Upper lobe of left lung (tissue), 6 donors: ENCODE measurements around the gene PTPRN2. TPM values are rescaled to one million over a fixed set of nuclear protein-coding genes. Genes with fewer than 3 reads are reported as not detected.

Experiments
- ATAC-seq, 2 donors: fragments of 200-7000 bp; cut with Tn5 transposase; one replicate each; pipeline ENCODE4 v1.9.1; 2022; ENCODE audit warnings: mild to moderate bottlenecking in 2 of 2, moderate library complexity in 2 of 2; ENCODE audit not compliant: low FRiP score in 2 of 2
- DNase-seq, 2 donors: peaks; one replicate each; pipeline ENCODE4 v3.0.0-alpha.2; 2019 to 2020
- H3K27ac ChIP-seq, 4 donors: fragments of 200-600 bp; sonication (generic); one replicate each; pipeline ENCODE4 v1.5.1; 2016 to 2019
- H3K27me3 ChIP-seq, 4 donors: fragments of 200-600 bp; sonication (generic); one replicate each; pipeline ENCODE4 v1.5.1; 2017 to 2019
- H3K36me3 ChIP-seq, 4 donors: fragments of 200-600 bp; sonication (generic); one replicate each; pipeline ENCODE4 v1.5.1; 2016 to 2019
- H3K4me1 ChIP-seq, 4 donors: fragments of 200-600 bp; sonication (generic); one replicate each; pipeline ENCODE4 v1.5.1; 2018 to 2019
- H3K4me3 ChIP-seq, 4 donors: fragments of 200-600 bp; sonication (generic); one replicate each; pipeline ENCODE4 v1.5.1; 2017 to 2019; ENCODE audit warnings: mild to moderate bottlenecking in 2 of 4, moderate library complexity in 1 of 4
- H3K9me3 ChIP-seq, 4 donors: fragments of 200-600 bp; sonication (generic); one replicate each; pipeline ENCODE4 v1.5.1; 2018 to 2019
- EP300 ChIP-seq, 4 donors: sonication (generic); formaldehyde crosslinking; IDR thresholded peaks; one replicate each; pipeline ENCODE4 v1.5.1; 2017; ENCODE audit warnings: antibody characterized with exemption in 4 of 4, control low read depth in 2 of 4
- POLR2A ChIP-seq, 4 donors: fragments of 450-650 bp; IDR thresholded peaks; one replicate each; pipeline ENCODE4 v1.5.1; 2016 to 2017; ENCODE audit warnings: antibody characterized with exemption in 4 of 4, mild to moderate bottlenecking in 2 of 4
- POLR2AphosphoS5 ChIP-seq, 2 donors: sonication (generic); formaldehyde crosslinking; IDR thresholded peaks; one replicate each; pipeline ENCODE4 v1.5.1; 2017; ENCODE audit warnings: antibody characterized with exemption in 2 of 2
- WGBS, 2 donors: methylation state at CpG; one replicate each; pipeline ENCODE4 v1.1.5; 2017 to 2018; 5-methylcytosine and 5-hydroxymethylcytosine counted together
- total RNA-seq, 6 donors: library from RNA; depleted of rRNA in 4 of 6; stranded (reverse); fragments of >200 nt in 4 of 6; gene quantifications; one replicate each; pipeline versions ENCODE4 v1.1.0 to v1.2.1, GENCODE V29; 2016 to 2021
- TF ChIP-seq, protein P1 (sequence below), 6 experiments: fragments of 450-650 bp in 4 of 6; fragments of 200-600 bp in 2 of 6; sonication (generic) in 2 of 6; IDR thresholded peaks; one replicate each; pipeline ENCODE4 v1.5.1; 2016 to 2019; ENCODE audit warnings: antibody characterized with exemption in 6 of 6
- donor health status: DM: no; HTN: no; CAD: no; lungs with moderate emphysema.
- donor health status: DM: no; HTN: yes; CAD: no; lungs with severe emphysema.

PTPRN2 gene
- total RNA-seq, 6 donors from 2014 or later: 3.3 to 7.9 (median 5.2) TPM

GRCh38 chr7:157862731-157863130 is 724.9 kb downstream of the PTPRN2 start:
- no peak overlapping the region for H3K27ac ChIP-seq
- 87 to 90% methylated on average over 25 of the region's 25 CpGs for WGBS, 2 donors
- TF ChIP-seq POLR2AphosphoS5 (IDR thresholded peaks at IDR 0.05) (no peak), EP300 (IDR thresholded peaks at IDR 0.05) (no peak), POLR2A (IDR thresholded peaks at IDR 0.05) (no peak)
- TF ChIP-seq, protein P1, sequence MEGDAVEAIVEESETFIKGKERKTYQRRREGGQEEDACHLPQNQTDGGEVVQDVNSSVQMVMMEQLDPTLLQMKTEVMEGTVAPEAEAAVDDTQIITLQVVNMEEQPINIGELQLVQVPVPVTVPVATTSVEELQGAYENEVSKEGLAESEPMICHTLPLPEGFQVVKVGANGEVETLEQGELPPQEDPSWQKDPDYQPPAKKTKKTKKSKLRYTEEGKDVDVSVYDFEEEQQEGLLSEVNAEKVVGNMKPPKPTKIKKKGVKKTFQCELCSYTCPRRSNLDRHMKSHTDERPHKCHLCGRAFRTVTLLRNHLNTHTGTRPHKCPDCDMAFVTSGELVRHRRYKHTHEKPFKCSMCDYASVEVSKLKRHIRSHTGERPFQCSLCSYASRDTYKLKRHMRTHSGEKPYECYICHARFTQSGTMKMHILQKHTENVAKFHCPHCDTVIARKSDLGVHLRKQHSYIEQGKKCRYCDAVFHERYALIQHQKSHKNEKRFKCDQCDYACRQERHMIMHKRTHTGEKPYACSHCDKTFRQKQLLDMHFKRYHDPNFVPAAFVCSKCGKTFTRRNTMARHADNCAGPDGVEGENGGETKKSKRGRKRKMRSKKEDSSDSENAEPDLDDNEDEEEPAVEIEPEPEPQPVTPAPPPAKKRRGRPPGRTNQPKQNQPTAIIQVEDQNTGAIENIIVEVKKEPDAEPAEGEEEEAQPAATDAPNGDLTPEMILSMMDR (IDR thresholded peaks at IDR 0.05): no peak
- no peak overlapping the region for H3K4me3 ChIP-seq
- ATAC-seq (no peak), DNase-seq (peak in 1 of 2 donors; percentile 79)
- H3K9me3 ChIP-seq: no peaks in the 10 kb centered on the region
- H3K27me3 ChIP-seq: no peaks in the 10 kb centered on the region
- no peaks in the 10 kb centered on the region for H3K36me3 ChIP-seq
- H3K4me1 ChIP-seq: no peaks in the 10 kb centered on the region

GRCh38 chr7:157861551-157861950 is 726.1 kb downstream of the PTPRN2 start:
- peak in 1 of 2 donors; percentile 58 for DNase-seq

GRCh38 chr7:157861031-157861491 is 726.6 kb downstream of the PTPRN2 start:
- no peak overlapping the region for H3K27ac ChIP-seq
- 87 to 95% methylated on average over 19 to 20 of the region's 21 CpGs for WGBS, 2 donors
- no peak for ATAC-seq
- no peaks in the 10 kb centered on the region for H3K4me1 ChIP-seq
- no peak overlapping the region for H3K4me3 ChIP-seq
- no peaks in the 10 kb centered on the region for H3K36me3 ChIP-seq
- peak in 1 of 2 donors; percentile 62 for DNase-seq
- no peaks in the 10 kb centered on the region for H3K27me3 ChIP-seq
- TF ChIP-seq POLR2AphosphoS5 (IDR thresholded peaks at IDR 0.05) (no peak), EP300 (IDR thresholded peaks at IDR 0.05) (no peak), POLR2A (IDR thresholded peaks at IDR 0.05) (no peak)
- TF ChIP-seq, protein P1 (IDR thresholded peaks at IDR 0.05): no peak
- H3K9me3 ChIP-seq: no peaks in the 10 kb centered on the region

More at GRCh38 chr7:157861551-157861950, 726.1 kb downstream of the PTPRN2 start:
- H3K27ac ChIP-seq: no peak overlapping the region
- TF ChIP-seq POLR2A (IDR thresholded peaks at IDR 0.05) (no peak), EP300 (IDR thresholded peaks at IDR 0.05) (no peak), POLR2AphosphoS5 (IDR thresholded peaks at IDR 0.05) (no peak)
- TF ChIP-seq, protein P1 (IDR thresholded peaks at IDR 0.05): no peak
- H3K4me1 ChIP-seq: no peaks in the 10 kb centered on the region
- ATAC-seq: no peak
- no peak overlapping the region for H3K4me3 ChIP-seq
- no peaks in the 10 kb centered on the region for H3K36me3 ChIP-seq
- WGBS, 2 donors: 81 to 91% methylated on average over 13 to 16 of the region's 17 CpGs
- no peaks in the 10 kb centered on the region for H3K9me3 ChIP-seq
- H3K27me3 ChIP-seq: no peaks in the 10 kb centered on the region

DNA sequence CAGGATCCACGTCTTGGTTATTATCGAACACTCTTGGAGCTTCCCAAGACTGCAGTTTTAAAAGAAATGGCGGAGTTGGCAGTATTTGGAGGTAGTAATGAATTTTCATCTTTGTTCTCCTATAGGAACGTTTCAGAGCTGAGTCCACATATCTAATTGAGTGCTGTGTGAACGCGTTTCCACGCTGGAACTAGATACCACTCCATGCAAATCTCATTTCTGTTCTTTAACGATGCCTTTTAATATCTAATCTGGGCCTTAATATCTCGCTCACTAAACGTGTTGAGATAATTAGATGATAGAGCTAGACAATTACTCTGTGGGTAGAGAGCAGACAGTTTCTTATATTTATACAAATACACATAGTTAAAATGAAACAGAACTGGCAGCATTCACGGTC is 727.2 kb downstream of the PTPRN2 start:
- H3K27me3 ChIP-seq: no peaks in the 10 kb centered on the region
- ATAC-seq (no peak), DNase-seq (no peak)
- no peaks in the 10 kb centered on the region for H3K4me1 ChIP-seq
- no peaks in the 10 kb centered on the region for H3K36me3 ChIP-seq
- H3K9me3 ChIP-seq: no peaks in the 10 kb centered on the region
- TF ChIP-seq POLR2A (IDR thresholded peaks at IDR 0.05) (no peak), POLR2AphosphoS5 (IDR thresholded peaks at IDR 0.05) (no peak), EP300 (IDR thresholded peaks at IDR 0.05) (no peak)
- TF ChIP-seq, protein P1 (IDR thresholded peaks at IDR 0.05): no peak
- H3K4me3 ChIP-seq: no peak overlapping the region
- 74 to 78% methylated on average over 11 of the region's 11 CpGs for WGBS, 2 donors
- no peak overlapping the region for H3K27ac ChIP-seq

DNA sequence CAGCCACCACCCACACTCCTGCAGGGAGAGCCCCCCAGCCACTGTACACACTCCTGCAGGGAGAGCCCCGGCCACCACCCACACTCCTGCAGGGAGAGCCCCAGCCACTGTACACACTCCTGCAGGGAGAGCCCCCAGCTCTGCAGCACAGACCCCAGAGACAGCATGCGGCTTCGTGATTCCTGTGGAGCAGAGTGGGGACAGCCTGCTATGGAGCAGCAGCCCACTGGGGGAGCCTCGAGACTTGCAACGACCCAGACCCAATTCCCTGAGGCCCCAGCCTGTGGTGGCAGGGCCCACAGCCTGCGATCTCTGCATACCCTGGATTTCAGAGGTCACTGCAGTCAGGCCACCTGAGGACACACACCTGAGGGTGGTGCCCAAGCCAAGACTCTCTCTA is 727.7 kb downstream of the PTPRN2 start:
- no peaks in the 10 kb centered on the region for H3K27me3 ChIP-seq
- H3K36me3 ChIP-seq: no peaks in the 10 kb centered on the region
- 70 to 80% methylated on average over 2 to 6 of the region's 6 CpGs for WGBS, 2 donors
- no peak for TF ChIP-seq EP300 (IDR thresholded peaks at IDR 0.05)
- no peak for TF ChIP-seq POLR2A (IDR thresholded peaks at IDR 0.05)
- no peak for TF ChIP-seq POLR2AphosphoS5 (IDR thresholded peaks at IDR 0.05)
- TF ChIP-seq, protein P1 (IDR thresholded peaks at IDR 0.05): no peak
- no peak overlapping the region for H3K27ac ChIP-seq
- no peaks in the 10 kb centered on the region for H3K4me1 ChIP-seq
- no peak overlapping the region for H3K4me3 ChIP-seq
- H3K9me3 ChIP-seq: no peaks in the 10 kb centered on the region
- ATAC-seq: no peak
- DNase-seq: no peak
